Amniotic epithelial cell (primary cell): ENCODE data around the gene KLHDC7B.
A peak's percentile ranks its signal among the peaks of the same experiment; 100 is the strongest.

Experiments used
- DNase-seq: peaks from one replicate; pipeline ENCODE4 v3.0.0-alpha.2; 2010; ENCODE audit warnings: low read depth

Gene KLHDC7B

GRCh38 chr22:50545522-50546325 is at the start of gene KLHDC7B:
Gene KLHDC7B, plus strand, starts transcription at chr22:50545899. Its CDS starts 345 bp downstream, at chr22:50546244.
- DNase-seq, result peak; percentile 41

DNA sequence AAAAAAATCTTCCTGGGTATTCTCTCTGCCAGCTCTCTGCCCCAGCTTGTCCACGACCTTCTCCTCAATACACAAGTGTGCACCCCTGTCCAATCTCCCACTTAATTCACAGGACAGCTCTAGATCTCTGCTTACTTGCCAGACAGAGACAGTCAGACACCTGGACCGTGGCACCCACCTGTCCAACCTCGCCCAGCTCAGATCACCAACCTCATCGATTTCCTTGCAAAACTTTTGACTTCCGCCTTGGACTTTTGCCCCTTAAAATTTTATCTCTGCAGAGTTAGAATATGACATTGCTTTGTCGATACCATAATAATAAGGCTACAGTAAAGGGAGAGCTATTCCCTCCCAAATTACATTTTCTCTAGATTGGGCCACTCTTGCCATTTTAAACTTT is 48.6 kb upstream of the KLHDC7B start:
- DNase-seq, result no peak

GRCh38 chr22:50498322-50498890 is 47.3 kb upstream of the KLHDC7B start:
- peak; percentile 50 for DNase-seq

GRCh38 chr22:50500452-50500851 is 45.2 kb upstream of the KLHDC7B start:
- DNase-seq, result peak; percentile 19

DNA sequence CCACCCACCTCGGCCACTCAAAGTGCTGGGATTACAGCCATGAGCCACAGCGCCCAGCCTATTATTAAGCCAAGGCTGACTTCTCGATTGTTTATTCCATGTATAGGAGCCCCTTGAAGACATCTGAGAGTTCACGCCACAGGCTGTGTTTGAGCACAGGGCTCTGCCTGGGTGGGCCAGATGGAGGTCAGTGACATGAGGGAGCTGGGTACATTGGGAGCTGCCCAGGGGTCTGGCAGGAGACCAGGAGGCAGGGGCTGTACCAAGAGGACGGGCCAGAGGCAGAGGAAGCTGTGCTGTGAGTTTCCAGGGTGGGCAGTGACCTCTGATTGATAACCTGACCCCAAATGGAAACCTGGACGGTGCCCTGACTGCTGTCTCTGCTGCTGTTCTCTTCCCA is 43.6 kb upstream of the KLHDC7B start:
- DNase-seq, result no peak

- DNase-seq, result no peak
Observed at GRCh38 chr22:50502628-50503474, 42.8 kb upstream of the KLHDC7B start.

- no peak for DNase-seq
Observed at GRCh38 chr22:50503475-50504145, 42.1 kb upstream of the KLHDC7B start.

DNA sequence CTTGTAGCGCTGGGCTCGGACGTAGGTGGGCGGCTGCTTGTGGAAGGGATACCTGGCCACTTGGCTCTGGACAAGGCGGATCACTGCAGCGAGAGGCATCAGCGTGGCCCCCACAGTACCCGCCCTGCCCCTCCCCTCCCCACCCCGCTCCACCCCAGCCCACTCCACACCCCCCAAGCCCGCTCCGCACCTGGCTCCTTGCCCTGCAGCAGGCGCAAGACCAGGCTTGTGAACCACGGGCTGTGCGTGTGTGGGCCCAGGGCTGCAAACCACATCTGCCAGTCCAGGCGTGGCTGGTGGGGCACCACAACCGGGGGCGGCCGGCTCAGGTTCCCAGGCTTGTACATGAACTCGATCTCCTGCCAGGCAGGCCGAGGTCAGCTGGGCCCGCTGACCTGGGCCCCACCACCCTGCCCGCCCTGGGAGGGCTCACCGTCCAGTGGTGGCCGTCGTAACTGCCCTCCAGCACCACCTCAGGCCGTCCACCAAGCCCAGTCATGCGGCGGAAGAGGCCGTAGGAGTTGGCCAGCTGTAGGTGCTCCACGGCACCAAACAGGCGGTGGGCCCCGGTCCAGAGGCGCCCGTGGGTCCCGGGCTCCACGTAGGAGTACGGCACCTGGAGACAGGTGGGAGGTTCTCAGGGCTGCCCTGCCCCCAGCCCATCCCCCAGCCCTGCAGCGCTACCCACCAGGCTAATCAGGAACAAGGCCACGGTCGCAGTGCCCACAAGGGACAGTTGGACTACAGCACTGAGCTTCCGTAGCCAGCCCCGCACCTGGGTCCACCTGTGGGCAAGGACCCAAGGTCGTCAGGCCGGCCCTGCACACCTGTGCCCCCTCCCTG is 41.1 kb upstream of the KLHDC7B start:
- no peak for DNase-seq

GRCh38 chr22:50505276-50505775 is 40.4 kb upstream of the KLHDC7B start:
- no peak for DNase-seq

DNA sequence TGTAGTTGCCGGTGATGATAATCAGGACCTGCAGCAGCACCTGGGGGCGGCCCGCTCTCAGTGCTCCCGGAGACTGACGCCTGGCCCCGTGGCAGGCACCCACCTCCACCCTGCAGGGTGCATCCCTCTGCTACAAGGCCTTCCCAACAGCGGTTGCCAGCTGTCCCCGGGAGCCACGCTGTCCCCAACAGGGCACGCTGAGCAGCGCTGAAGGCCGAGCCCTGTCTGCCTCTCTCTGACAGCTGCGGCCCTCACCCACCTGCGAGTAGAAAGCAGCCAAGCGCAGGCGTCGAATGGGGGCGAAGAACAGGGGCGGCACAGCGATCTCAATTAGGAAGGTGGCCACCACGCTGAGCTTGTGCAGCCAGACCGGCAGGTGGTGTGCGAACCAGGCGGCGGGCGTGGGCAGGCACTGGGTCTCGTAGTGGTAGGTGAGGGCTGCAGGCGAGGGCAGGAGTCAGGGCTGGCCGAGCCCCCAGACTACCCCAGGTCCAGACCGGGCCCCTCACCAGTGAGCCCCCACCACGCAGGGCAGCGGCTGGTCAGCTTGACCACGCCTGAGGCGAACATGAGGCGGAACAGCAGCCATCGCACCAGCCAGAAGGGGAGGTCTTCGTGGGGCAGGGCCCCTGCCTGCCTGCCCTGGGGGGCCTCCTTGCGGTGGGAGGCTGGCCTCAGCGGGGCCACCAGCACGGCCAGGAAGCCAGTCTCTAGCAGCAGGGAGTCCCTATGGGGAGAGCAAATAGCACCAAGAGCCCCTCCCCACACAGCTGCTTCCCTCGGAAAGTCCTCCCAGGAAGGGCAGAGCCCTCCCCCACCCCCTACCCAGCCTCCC is 39.7 kb upstream of the KLHDC7B start:
- DNase-seq, result no peak

DNA sequence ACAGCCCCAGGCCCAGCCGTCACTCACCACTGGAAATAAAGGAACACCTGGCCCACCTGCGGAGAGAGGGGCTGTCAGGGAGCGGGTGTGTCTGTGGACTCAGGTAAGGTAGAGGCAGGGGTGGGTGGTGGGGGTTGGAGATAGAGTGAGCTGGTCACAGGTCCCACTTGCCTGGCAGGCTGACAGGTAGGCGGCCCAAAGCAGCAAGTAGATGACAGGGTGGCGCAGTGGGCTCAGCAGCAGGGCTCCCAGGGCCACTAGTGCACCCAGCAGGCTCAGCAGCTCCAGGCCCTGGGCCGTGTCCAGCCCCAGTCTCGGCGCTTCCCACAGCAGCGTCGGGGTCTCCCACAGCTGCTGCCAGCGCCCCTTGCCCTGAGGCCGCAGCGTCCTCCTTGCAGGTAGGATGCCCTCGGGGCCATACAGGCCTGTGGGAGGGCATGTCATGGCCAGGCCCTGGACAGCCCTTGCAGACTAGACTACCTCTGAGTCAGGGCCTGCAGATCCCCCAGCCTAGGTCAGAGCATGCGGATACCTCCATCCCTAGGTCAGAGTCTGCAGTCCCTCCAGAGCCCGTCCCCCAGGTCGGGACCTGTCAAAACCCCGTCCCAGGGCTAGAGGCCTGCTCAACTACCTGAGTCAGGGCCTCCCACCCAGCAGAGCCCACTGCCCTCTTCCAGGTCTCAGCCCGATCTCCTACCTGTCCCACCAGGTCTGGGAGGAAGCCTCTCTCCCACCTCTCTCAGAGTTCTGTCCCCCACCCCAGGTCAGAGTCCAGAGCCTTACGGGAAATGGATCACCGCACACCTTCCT is 38.9 kb upstream of the KLHDC7B start:
- peak; percentile 13 for DNase-seq

DNA sequence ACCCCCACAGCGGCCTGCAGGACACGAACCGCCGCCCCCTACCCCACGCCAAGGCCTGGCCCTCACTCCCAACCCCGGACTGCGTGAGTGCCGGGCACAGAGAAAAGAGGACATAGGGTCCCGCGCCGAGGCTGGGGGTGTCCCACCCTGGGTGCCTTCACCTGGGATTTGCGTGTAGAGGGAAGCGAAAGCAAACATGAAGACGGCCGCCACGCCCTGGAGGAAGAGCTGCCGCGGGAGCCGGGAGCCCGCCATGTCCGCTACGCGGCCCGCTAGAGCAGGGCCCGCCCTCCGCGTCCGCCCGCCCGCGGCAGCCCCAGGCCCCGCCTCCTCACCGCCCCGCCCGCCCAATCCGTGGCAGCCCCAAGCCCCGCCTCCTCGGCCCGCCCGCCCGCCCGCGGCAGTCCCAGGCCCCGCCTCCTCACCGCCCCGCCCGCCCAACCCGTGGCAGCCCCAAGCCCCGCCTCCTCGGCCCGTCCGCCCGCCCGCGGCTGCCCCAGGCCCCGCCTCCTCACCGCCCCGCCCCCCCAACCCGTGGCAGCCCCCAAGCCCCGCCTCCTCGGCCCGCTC is 38.2 kb upstream of the KLHDC7B start, which contains the start of gene LMF2:
TSS of gene LMF2 (minus strand) at position 282 of the 570 bp plus-strand sequence. CDS start at position 255, 27 bp downstream.
- no peak for DNase-seq

DNA sequence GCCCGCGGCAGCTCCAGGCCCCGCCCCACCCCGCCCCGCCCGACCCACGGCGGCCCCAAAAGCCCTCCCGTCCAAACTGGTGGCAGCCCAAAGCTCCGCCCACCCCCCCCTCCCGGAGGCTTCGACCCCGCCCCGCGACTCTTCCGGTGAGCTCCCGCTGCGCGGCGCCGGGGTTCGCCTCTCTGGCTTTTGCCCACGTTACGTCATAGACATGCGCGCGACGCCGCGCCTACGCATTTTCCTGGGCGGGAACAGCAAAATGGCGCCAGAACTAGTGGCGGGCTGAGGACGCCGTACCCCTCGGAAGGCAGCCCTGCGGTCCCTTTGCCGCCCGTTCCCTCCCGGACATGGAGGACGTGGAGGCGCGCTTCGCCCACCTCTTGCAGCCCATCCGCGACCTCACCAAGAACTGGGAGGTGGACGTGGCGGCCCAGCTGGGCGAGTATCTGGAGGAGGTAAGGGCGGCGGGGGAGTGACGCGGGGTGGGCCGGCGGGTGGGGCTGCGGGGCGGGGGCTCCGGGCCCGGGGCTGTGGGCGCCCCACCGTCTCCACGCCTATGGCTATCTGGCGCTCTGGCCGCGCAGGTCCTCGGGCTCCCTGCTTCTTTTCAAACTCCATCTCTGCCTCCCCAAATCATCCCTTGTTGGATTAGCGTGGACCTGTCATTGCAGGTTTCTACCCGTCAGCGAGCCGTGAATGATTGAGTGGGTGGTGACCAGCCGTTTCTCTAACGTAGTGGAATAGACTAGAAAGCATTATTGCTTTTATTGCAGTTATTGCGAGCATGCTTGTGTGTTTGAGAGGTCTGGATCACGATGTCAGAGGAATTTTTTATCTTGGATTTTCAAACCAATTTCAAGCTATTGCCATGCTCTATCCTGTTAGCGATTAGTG is 37.5 kb upstream of the KLHDC7B start, which contains the start of gene NCAPH2:
TSS of gene NCAPH2 (plus strand) at position 234 of the 894 bp plus-strand sequence. CDS start at position 348, 114 bp downstream.
- DNase-seq, result peak; percentile 92

DNA sequence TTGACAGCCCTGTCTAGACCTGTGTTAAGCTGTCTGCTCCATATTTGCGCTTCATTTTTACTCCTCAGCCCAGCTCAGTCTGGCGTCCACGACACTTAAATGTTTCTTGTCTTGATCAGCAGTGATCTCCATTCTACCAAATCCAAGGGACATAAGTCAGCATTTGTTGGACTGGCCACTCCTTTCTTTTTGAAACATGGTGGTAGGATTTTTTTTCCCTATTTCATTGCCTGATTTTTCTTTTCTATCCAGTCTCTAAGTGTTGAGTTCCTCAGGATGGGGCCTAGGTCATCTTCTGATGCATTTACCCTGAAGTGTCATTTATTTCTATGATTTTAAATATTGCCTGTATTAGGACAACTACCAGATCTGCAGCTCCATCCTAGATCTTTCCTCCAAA is 36.8 kb upstream of the KLHDC7B start:
- no peak for DNase-seq

- no peak for DNase-seq
Observed at GRCh38 chr22:50513175-50513574, 32.5 kb upstream of the KLHDC7B start.

GRCh38 chr22:50516068-50516467 is 29.6 kb upstream of the KLHDC7B start:
- no peak for DNase-seq

GRCh38 chr22:50516891-50517290 is 28.8 kb upstream of the KLHDC7B start:
- no peak for DNase-seq
